ENCODE results near the gene SLC2A1.

DNA sequence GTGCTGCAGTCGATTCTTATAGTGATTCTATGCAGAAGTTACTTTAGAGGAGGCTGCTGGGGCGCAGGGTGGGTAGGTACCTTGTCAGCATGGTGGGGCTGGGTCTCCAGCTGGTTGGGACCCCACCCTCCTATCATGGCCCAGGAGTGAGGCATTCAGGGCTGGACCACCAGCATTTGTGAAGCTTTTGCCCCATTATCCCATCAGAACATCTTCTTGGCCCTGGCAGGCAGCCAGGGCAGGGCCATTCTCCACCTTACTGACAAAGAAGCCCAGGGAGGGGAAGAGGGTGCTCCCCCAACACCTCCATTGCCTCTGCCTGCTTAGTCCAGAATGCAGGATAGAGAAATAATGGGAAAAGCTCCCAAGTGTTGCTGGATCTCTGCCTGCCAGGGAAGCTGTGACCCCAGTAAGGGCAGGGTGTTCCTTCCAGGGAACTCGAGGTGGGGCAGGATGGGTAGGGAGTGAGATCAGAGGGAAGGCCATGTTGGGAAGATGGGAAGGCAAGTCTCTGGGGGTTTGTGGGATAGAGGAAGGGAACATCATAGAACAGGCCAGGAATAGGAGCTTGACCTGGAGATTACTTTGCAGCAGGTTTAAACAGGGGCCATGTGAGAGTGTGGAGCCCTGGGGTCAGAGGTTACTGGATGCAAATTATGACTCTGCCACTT lies 16.2 kb upstream of the SLC2A1 start:
- TF ChIP-seq EZH2 (IDR thresholded peaks at IDR 0.05) (no peak), CTCF (IDR thresholded peaks at IDR 0.05) (no peak)

Data from neural progenitor cell (in vitro differentiated cells).